Measurements from ENCODE around the gene ZMIZ2.

- TF ChIP-seq POLR2A (IDR thresholded peaks at IDR 0.05; ENCODE audit: borderline replicate concordance, extremely low read depth, insufficient read depth, insufficient read length) (no peak), CTCF (IDR thresholded peaks at IDR 0.05 in 2 of 3, conservative IDR thresholded peaks at IDR 0.05 in 1 of 3; ENCODE audit: borderline replicate concordance in 1 of 3, insufficient read depth in 1 of 3, low read depth in 2 of 3, low read length in 2 of 3) (no peak), SP1 (IDR thresholded peaks at IDR 0.05; ENCODE audit: low read depth) (no peak), SRF (IDR thresholded peaks at IDR 0.05; ENCODE audit: low read depth) (no peak), SIN3A (IDR thresholded peaks at IDR 0.05; ENCODE audit: low read depth) (no peak), REST (IDR thresholded peaks at IDR 0.05; ENCODE audit: low read depth) (no peak), EZH2phosphoT487 (IDR thresholded peaks at IDR 0.05; ENCODE audit: borderline replicate concordance) (no peak)
Measured at GRCh38 chr7:44703921-44704320, 44.7 kb upstream of the ZMIZ2 start.

Measured in HCT116 (cell line).